Caco-2 (cell line): ENCODE measurements around the gene FGG. TPM values are rescaled to one million over a fixed set of nuclear protein-coding genes. Genes with fewer than 3 reads are reported as not detected.

ENCODE experiments used
- BruUV-seq: library from RNA; stranded (reverse); fragments of 400-500 nt; replicated peaks from 2 replicates; lab custom pipeline; 2021; lab: Mats Ljungman, UMichigan
- CTCF ChIA-PET: fragments of 300-600 bp; sonication (Branson Sonifier 250); formaldehyde crosslinking; loops from one replicate; lab custom pipeline; 2022; ENCODE audit warnings: antibody characterized with exemption; lab: Charles Lee
- POLR2A ChIA-PET: fragments of 300-600 bp; sonication (Branson Sonifier 250); formaldehyde crosslinking; loops from one replicate; lab custom pipeline; 2022; ENCODE audit warnings: antibody characterized with exemption; lab: Charles Lee
- DNase-seq, 2 experiments: peaks; one replicate each; pipeline versions ENCODE4 v3.0.0 to v3.0.0-alpha.2; 2020 to 2022
- H3K27me3 ChIP-seq: replicated peaks from 2 replicates; pipeline ENCODE4 v1.6.0; 2011; ENCODE audit warnings: low read length; ENCODE audit not compliant: control insufficient read depth, insufficient read depth
- H3K36me3 ChIP-seq: 2 replicates; pipeline ENCODE4 v1.5.1; 2011; ENCODE audit warnings: low read length; ENCODE audit not compliant: control insufficient read depth, insufficient read depth
- H3K4me1 ChIP-seq: fragments of 250-450 bp; sonication (Bioruptor Pico); 2 replicates; pipeline ENCODE4 v1.5.1; 2020; ENCODE audit warnings: mild to moderate bottlenecking
- H3K4me3 ChIP-seq: 2 replicates; pipeline ENCODE4 v1.5.1; 2011; ENCODE audit warnings: low read depth, mild to moderate bottlenecking, control low read depth, low read length
- H3K9me3 ChIP-seq: fragments of 250-450 bp; sonication (Bioruptor Pico); 2 replicates; pipeline ENCODE4 v1.5.1; 2020; ENCODE audit warnings: mild to moderate bottlenecking, moderate library complexity
- H3K27ac Mint-ChIP-seq: one replicate; pipeline ENCODE4 v1.8.0; 2022; ENCODE audit warnings: mixed read lengths; ENCODE audit not compliant: unreplicated experiment
- H3K27me3 Mint-ChIP-seq: one replicate; pipeline ENCODE4 v1.8.0; 2022; ENCODE audit warnings: mixed read lengths; ENCODE audit not compliant: insufficient read depth, unreplicated experiment
- H3K36me3 Mint-ChIP-seq: one replicate; pipeline ENCODE4 v1.8.0; 2022; ENCODE audit warnings: mild to moderate bottlenecking, mixed read lengths; ENCODE audit not compliant: insufficient read depth, unreplicated experiment
- H3K4me1 Mint-ChIP-seq: one replicate; pipeline ENCODE4 v1.8.0; 2022; ENCODE audit warnings: low read depth, mixed read lengths; ENCODE audit not compliant: unreplicated experiment
- H3K4me3 Mint-ChIP-seq: one replicate; pipeline ENCODE4 v1.8.0; 2022; ENCODE audit warnings: mild to moderate bottlenecking, moderate library complexity, mixed read lengths; ENCODE audit not compliant: unreplicated experiment
- H3K9me3 Mint-ChIP-seq: one replicate; pipeline ENCODE4 v1.8.0; 2022; ENCODE audit warnings: mixed read lengths; ENCODE audit not compliant: unreplicated experiment
- CTCF ChIP-seq, 2 experiments: fragments of 200-600 bp in 1 of 2; IDR thresholded peaks; 1 replicate in 1 of 2; 2 replicates in 1 of 2; pipeline versions ENCODE4 v1.5.1 to v1.8.0; 2011 to 2022; ENCODE audit warnings: antibody characterized with exemption in 1 of 2, control low read depth in 1 of 2, inconsistent platforms in 1 of 2, low read depth in 1 of 2, low read length in 1 of 2, mild to moderate bottlenecking in 1 of 2, moderate library complexity in 1 of 2; ENCODE audit not compliant: insufficient read depth in 1 of 2, severe bottlenecking in 1 of 2, unreplicated experiment in 1 of 2
- intact Hi-C: fragments of 100-400 bp; cut with micrococcal nuclease; formaldehyde crosslinking; loops from one replicate; pipeline ENCODE4 v1.10.0; 2022; ENCODE audit not compliant: unreplicated experiment
- total RNA-seq: library from RNA; stranded (reverse); gene quantifications from 2 replicates; pipeline ENCODE4 v1.2.3, GENCODE V29; 2022

The FGG gene
- total RNA-seq, 1 experiment from 2014 or later, result 121 TPM

- no peaks in the 10 kb centered on the region for H3K36me3 Mint-ChIP-seq
- Histone ChIP-seq H3K27me3 (no peaks in the 10 kb centered on the region; the same call in 1 of the 2 replicates), H3K36me3 (no peaks in the 10 kb centered on the region), H3K9me3 (no peaks in the 10 kb centered on the region), H3K4me3 (no peak overlapping the region), H3K4me1 (peaks cover 37% of the 10 kb centered on the region)
- DNase-seq, result peak; percentile 69 to 73
- TF ChIP-seq CTCF (IDR thresholded peaks at IDR 0.05; ENCODE audit: insufficient read depth in 1 of 2, low read depth in 1 of 2, low read length in 1 of 2, severe bottlenecking in 1 of 2, unreplicated experiment in 1 of 2), result peak; percentile 68 to 79
- H3K4me1 Mint-ChIP-seq, result peaks cover 22% of the 10 kb centered on the region
- no peak overlapping the region for H3K4me3 Mint-ChIP-seq
- peak overlapping the region; percentile 77 for H3K27ac Mint-ChIP-seq
- no TSS peak for BruUV-seq
- no peaks in the 10 kb centered on the region for H3K9me3 Mint-ChIP-seq
- ChIA-PET CTCF (interaction anchor here (0.8 to 3.1 kb wide), 13 partner anchors 9 to 79 kb away, joined by 3 to 251 read pairs (median 3); partner anchors contain the start of genes FGA, FGG and PLRG1), POLR2A (interaction anchor here (0.7 to 1.4 kb wide), 4 partner anchors 10 to 59 kb away, joined by 3 to 6 read pairs (median 4); partner anchors contain the start of genes FGG and PLRG1)
- intact Hi-C loops, result loop anchor here (1.0 kb wide), 6 partner anchors 9 to 63 kb away; partner anchors contain the start of genes FGA and PLRG1
- H3K27me3 Mint-ChIP-seq, result no peaks in the 10 kb centered on the region
Measured at GRCh38 chr4:154559494-154560418, 52.7 kb downstream of the FGG start.

GRCh38 chr4:154559141-154559493 lies 53.3 kb downstream of the FGG start:
- H3K4me1 ChIP-seq, result peaks cover 35% of the 10 kb centered on the region
- Mint-ChIP-seq H3K9me3 (no peaks in the 10 kb centered on the region), H3K27ac (peak overlapping the region; percentile 77), H3K4me3 (no peak overlapping the region), H3K27me3 (no peaks in the 10 kb centered on the region), H3K4me1 (peaks cover 22% of the 10 kb centered on the region), H3K36me3 (no peaks in the 10 kb centered on the region)
- no peak overlapping the region for H3K4me3 ChIP-seq
- no peak for TF ChIP-seq CTCF (IDR thresholded peaks at IDR 0.05; ENCODE audit: insufficient read depth in 1 of 2, low read depth in 1 of 2, low read length in 1 of 2, severe bottlenecking in 1 of 2, unreplicated experiment in 1 of 2)
- CTCF ChIA-PET, result interaction anchor here (0.8 to 3.1 kb wide), 12 partner anchors 9 to 80 kb away, joined by 3 to 251 read pairs (median 5); partner anchors contain the start of genes FGA, FGG and PLRG1
- intact Hi-C loops, result loop anchor here (1.0 kb wide), 3 partner anchors 9 to 63 kb away; partner anchors contain the start of gene PLRG1
- no peak for DNase-seq
- POLR2A ChIA-PET, result interaction anchor here (1.0 to 1.4 kb wide), 2 partner anchors 53 to 59 kb away, joined by 3 to 4 read pairs; partner anchors contain the start of gene FGG
- H3K36me3 ChIP-seq, result no peaks in the 10 kb centered on the region
- no peaks in the 10 kb centered on the region for H3K9me3 ChIP-seq
- H3K27me3 ChIP-seq, result no peaks in the 10 kb centered on the region; the same call in 1 of the 2 replicates
- no TSS peak for BruUV-seq

Other genes starting within 250 kb of the FGG start
- not detected in 2 replicates for gene DCHS2, start 120.9 kb downstream of the FGG start, total RNA-seq
- gene PLRG1, start 62.3 kb downstream of the FGG start, total RNA-seq, result 99.4 and 113 TPM in 2 replicates
- 29.4 and 37.1 TPM in 2 replicates for gene FGB, start 49.6 kb downstream of the FGG start, total RNA-seq
- gene FGA, start 21.9 kb downstream of the FGG start, total RNA-seq, result 61.7 and 71.8 TPM in 2 replicates
- 0.73 and 0.91 TPM in 2 replicates for gene LRAT, start 131.3 kb upstream of the FGG start, total RNA-seq
- gene RBM46, start 168.6 kb upstream of the FGG start, total RNA-seq, result not detected in 2 replicates